NCI-H748 treated with DMSO at 0.1 percent for 48 hours (cell line): Measurements from ENCODE around the gene PDE11A.
A peak's percentile ranks its signal among the peaks of the same experiment; 100 is the strongest.

Experiments used
- DNase-seq: peaks from one replicate; lab custom pipeline; 2025; lab: John Stamatoyannopoulos, UW

The PDE11A gene

DNA sequence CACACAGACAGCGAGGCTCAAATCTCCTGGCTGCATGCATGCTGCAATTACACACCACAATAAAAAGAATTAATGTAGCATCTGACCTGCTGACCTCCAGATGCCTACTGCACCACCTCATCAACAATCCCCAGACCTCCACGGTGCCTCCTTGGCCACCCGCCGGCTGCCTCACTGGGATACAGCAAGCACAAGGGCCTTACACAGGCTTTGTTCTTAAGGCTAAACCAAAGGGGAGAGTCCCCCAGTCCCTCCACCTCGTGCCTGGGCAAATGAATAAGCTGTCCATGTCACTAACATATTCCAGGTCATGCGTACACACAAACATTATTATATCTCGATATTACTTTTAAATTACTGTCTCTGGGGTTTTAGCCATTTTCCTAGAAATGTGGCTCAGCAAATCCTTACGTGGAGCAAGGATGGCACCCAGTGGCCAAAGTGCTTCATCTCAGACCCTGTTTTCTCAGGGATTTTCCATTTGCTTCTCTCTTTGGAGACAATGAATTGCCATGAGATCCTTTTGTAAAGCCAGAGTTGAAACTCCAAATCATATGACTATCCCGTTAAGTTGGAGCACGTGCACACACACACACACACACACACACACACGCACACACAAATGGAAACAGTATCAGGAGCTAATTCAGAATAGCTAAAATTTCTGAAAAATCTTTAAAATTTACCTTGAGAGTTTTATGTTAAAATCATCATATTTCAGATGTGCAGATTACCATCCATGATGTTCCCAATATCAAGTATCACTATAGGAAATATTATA is 313.8 kb downstream of the PDE11A start:
- DNase-seq, result no peak

DNA sequence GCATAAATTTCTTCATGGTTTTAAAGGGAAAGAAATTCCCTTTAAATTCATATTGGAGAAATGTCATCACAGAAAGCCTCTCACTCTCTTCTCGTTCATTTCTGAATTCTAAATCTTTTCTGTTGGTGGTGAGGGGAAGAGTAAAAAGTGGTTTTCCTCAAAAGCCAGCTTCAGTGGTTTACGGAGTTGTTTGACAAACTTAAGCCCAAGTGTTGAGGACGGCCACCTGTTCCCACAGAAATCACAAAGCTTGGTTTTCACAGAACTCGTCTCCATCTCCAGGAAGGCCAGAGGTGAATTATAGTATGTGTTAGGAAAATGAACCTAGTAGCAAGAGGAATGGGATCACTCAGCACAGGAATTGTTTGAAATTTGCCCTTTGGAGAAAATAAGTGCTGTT is 316.2 kb downstream of the PDE11A start:
- no peak for DNase-seq

GRCh38 chr2:177754492-177754873 is 318.1 kb downstream of the PDE11A start:
- no peak for DNase-seq

- DNase-seq, result peak; percentile 14
Measured at GRCh38 chr2:177753682-177754491, 318.7 kb downstream of the PDE11A start.

GRCh38 chr2:177748360-177748759 is 324.2 kb downstream of the PDE11A start:
- no peak for DNase-seq

GRCh38 chr2:177747384-177747783 is 325.2 kb downstream of the PDE11A start:
- no peak for DNase-seq

- DNase-seq, result no peak
Measured at GRCh38 chr2:177746358-177746757, 326.2 kb downstream of the PDE11A start.

GRCh38 chr2:177745531-177745930 is 327.0 kb downstream of the PDE11A start:
- no peak for DNase-seq

DNA sequence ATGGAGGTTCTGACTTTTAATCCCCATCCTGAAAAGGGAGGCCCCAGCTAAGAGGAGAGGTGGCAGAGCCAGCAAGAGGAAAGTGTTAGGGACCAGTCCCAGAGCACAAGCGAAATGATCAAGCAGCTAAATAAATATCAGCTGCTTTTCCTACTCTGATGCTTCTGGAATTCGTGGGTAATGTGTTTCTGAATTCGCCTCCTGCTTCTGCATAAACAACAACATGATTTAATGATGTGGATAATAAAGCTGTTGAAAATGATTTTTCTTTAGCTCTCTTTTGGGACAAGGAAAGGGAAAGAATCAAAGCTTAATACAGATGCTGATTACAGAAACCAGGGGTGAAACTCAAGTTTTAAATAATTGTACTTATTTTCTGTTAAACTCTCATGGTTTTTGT is 329.7 kb downstream of the PDE11A start:
- DNase-seq, result no peak

- no peak for DNase-seq
Measured at GRCh38 chr2:177741866-177742265, 330.7 kb downstream of the PDE11A start.

DNA sequence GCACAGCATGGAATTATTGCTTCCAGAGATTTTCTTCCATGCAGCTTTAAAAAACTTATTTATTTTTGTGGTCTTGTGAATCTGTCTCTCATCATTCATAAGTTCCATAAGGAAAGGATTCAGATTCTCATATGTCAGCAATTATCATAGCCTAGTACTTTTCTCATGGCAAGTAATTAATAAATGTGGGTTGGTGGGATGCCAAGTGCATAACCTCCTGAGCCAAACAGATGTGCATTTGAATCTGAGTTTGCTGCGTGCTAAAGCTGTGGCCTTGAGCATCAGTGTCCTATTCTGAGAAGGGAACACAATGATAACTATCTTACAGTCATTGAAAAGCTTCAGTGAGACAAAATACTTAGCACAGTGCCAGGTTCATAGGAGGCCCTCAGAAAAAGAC is 331.9 kb downstream of the PDE11A start:
- no peak for DNase-seq

- no peak for DNase-seq
Measured at GRCh38 chr2:177738461-177739235, 333.9 kb downstream of the PDE11A start.

- no peak for DNase-seq
Measured at GRCh38 chr2:177735318-177735803, 337.2 kb downstream of the PDE11A start.

DNA sequence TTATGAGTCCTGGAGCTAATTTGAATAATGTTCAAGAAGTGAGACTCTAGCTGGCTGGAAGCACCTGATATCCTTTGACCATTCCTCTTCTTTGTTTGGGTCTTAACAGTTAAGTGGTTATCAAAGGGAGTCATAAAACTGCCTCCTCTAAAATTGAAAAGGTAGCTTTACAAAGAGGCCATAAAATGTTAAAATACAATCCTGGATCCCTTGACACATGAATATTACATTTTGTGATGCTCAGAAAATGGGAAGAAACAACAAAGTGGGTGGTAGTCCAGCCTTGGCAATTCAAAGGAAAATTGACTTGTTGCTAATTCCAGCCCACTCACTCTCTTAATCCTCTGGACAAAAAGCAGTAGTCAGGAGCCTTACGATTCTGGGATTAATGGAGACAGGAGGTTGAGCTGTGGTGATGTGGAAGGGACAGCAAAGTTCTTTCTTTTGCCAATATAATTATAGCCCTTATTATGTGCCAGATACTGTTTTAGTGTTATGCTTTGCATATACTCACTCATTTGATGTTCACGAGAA is 339.2 kb downstream of the PDE11A start:
- DNase-seq, result no peak

- no peak for DNase-seq
Measured at GRCh38 chr2:177731384-177731783, 341.2 kb downstream of the PDE11A start.

DNA sequence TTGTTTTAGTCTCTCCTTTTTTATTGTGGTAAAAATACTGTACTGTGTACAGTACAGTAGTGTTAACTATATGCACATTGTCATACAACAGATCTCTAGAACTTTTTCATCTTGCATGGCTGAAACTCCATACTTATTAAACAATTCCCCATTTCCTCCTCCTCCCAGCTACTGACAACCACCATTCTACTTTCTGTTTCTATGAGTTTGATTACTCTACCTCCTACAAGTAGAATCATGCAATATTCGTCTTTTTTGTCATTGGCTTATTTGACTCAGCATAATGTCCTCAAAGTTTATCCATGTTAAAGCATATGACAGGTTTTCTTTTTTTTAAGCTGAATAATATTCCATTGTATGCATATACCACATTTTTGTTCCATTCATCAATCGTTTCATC is 341.8 kb downstream of the PDE11A start:
- no peak for DNase-seq

DNA sequence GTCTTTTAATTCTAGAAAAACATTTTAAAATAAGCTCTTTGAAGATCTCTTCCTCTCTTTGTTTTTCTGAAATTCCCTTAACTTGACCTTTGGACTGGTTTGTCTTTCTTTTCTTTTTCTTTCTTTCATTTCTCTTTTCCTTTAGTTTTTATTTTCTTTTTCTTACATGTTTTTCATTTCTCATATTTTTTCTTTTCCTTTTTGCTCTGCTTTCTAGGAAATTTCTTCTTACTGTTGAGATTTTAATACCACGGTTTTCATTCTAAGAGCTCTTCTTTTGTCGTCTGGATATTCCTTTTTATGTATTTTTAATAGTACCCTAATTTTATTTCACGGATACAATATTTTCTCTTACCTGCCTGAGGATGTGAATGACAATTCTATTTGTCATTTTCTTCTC is 342.2 kb downstream of the PDE11A start:
- DNase-seq, result no peak

- no peak for DNase-seq
Measured at GRCh38 chr2:177728920-177729319, 343.7 kb downstream of the PDE11A start.

GRCh38 chr2:177728399-177728765 is 344.2 kb downstream of the PDE11A start:
- no peak for DNase-seq

DNA sequence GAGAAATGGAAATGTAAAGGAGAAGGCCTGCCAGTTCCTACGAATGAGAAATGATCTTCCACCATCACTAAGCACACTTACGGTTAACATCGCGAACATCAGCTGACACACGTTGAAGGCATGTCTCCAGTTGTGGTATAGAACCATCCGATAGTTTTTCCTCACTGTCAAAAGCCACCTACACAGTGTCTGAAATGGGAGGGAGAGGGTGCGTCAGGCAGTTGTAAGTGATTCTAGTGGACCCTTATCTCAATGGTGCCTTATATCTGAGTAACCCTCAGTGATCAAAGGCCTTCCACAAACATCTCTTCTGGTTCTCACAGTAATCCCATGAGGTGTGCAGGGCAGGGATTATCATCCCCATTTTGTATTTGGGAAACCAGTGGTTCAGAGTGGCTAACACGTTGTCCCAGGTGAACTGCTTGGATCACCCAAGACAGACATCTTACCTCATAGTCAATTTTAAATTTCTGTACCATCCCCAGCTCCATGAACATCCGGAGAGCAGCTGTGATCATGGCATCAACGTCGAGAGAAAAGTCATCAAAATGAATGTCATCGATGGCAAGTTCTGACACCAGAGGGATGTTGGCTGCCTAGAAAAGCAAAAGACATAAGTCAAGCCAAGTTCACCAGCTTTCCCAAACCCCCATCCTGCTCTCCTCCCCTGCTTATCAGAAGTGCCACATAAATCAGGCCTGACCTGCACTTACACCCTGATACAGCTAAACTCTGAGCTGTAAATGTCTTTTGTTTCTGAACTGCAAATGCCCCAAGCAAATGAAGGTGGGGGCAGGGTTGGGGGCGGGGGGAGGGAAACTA is 344.8 kb downstream of the PDE11A start:
- DNase-seq, result no peak

GRCh38 chr2:177726931-177727348 is 345.6 kb downstream of the PDE11A start:
- DNase-seq, result no peak
